PFSK-1 (cell line): ENCODE measurements around the gene CABP4.

Source experiments
- FOXP2 ChIP-seq: optimal IDR thresholded peaks from 2 replicates; pipeline ENCODE3; 2011; ENCODE audit warnings: borderline replicate concordance, control low read depth, inconsistent platforms; ENCODE audit not compliant: insufficient read depth; ENCODE audit errors: extremely low read length, extremely low read depth
- POLR2AphosphoS5 ChIP-seq: IDR thresholded peaks from 2 replicates; pipeline ENCODE4 v1.6.1; 2012; ENCODE audit warnings: low read depth, mild to moderate bottlenecking, control low read depth, low read length, moderate library complexity
- REST ChIP-seq, 2 experiments: IDR thresholded peaks; 2 replicates each; pipeline versions ENCODE4 v1.6.1 to v1.8.0; 2011 to 2012; ENCODE audit warnings: low read depth in 2 of 2, low read length in 2 of 2, control low read depth in 1 of 2, inconsistent platforms in 1 of 2, mild to moderate bottlenecking in 1 of 2, moderate library complexity in 1 of 2; ENCODE audit not compliant: insufficient read depth in 1 of 2
- SIN3A ChIP-seq: IDR thresholded peaks from 2 replicates; pipeline ENCODE4 v1.6.1; 2012; ENCODE audit warnings: mild to moderate bottlenecking, low read length, moderate library complexity, borderline replicate concordance; ENCODE audit not compliant: insufficient read depth
- TAF1 ChIP-seq: IDR thresholded peaks from 2 replicates; pipeline ENCODE4 v1.6.1; 2012; ENCODE audit warnings: low read length, control low read depth, borderline replicate concordance; ENCODE audit not compliant: insufficient read depth

Gene CABP4

DNA sequence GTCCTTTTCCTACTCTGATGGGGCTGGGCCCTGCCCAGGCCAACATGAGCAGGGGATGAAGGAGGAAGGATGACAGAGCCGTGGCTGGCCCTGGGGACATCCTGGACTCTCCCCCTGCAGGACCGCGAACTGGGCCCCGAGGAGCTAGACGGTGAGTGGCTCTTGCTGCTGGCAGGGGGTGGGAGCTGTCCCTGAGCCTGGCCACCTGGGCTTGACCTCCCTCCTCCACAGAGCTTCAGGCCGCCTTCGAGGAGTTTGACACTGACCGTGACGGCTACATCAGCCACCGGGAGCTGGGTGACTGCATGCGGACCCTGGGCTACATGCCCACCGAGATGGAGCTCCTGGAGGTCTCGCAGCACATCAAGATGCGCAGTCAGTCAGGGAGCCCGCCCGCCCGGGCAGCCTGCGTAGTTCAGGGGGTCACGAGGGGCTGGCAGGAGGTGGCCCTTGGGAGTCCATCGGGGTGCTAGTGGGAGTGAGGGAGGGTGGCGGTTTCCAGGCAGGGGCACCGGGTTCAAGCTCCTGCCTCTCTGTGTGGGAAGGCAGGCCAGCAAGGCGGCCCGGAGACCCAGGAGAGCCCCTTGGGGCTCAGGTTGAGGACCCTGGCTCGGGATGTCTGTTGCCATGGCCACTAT is 1.0 kb downstream of the CABP4 start:
- TF ChIP-seq TAF1 (no peak), POLR2AphosphoS5 (no peak), REST (IDR thresholded peaks at IDR 0.05; ENCODE audit: insufficient read depth in 1 of 2, low read depth in 2 of 2, low read length in 2 of 2) (no peak), FOXP2 (no peak), SIN3A (no peak)

DNA sequence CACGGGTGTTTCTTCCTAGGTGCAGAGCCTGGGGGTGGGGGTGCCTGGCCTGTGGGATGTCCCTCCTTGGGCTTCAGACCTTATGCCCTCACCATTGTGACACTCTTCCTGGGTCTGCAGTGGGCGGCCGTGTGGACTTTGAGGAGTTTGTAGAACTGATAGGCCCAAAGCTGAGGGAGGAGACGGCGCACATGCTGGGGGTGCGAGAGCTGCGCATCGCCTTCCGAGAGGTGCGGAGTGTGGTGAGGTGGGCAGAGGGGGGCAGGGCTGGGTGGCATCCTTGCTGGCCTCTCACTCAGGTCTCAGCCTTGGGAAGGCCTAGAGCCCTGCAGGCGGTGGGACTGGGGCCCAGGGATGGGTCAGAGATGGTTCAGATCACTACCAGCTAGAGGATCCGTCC is 2.3 kb downstream of the CABP4 start:
- no peak for TF ChIP-seq POLR2AphosphoS5
- no peak for TF ChIP-seq SIN3A
- no peak for TF ChIP-seq TAF1
- no peak for TF ChIP-seq FOXP2
- TF ChIP-seq REST (IDR thresholded peaks at IDR 0.05; ENCODE audit: insufficient read depth in 1 of 2, low read depth in 2 of 2, low read length in 2 of 2) = no peak

DNA sequence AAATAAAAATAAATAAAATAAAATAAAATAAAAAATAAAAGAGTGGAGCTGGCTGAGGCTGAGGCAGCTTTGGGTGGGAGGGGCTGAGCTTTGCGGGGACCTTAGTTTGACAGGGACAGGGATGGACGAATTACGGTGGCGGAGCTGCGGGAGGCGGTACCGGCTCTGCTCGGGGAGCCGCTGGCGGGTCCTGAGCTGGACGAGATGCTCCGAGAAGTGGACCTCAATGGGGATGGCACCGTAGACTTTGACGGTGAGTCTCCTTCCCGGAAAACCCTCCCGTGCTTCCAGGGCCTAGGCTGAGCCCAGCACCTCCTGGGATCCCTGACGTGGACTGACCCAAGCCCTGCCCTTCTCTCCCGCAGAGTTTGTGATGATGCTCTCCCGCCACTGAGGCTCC is 3.1 kb downstream of the CABP4 start:
- TF ChIP-seq SIN3A = no peak

- TF ChIP-seq REST (IDR thresholded peaks at IDR 0.05; ENCODE audit: insufficient read depth in 1 of 2, low read depth in 2 of 2, low read length in 2 of 2) = no peak
- TF ChIP-seq SIN3A = no peak
- TF ChIP-seq POLR2AphosphoS5 = no peak
- TF ChIP-seq TAF1 = no peak
- no peak for TF ChIP-seq FOXP2
These were observed 8.0 kb downstream of the CABP4 start for GRCh38 chr11:67463186-67463585.

- no peak for TF ChIP-seq SIN3A
- no peak for TF ChIP-seq REST (IDR thresholded peaks at IDR 0.05; ENCODE audit: insufficient read depth in 1 of 2, low read depth in 2 of 2, low read length in 2 of 2)
- peak; percentile 63 for TF ChIP-seq FOXP2
- TF ChIP-seq TAF1 = no peak
- no peak for TF ChIP-seq POLR2AphosphoS5
These were observed 8.7 kb downstream of the CABP4 start for GRCh38 chr11:67463680-67464410.
